A549 (cell line): ENCODE results near the gene NCKIPSD.

Source experiments
- EP300 ChIP-seq, 2 experiments: fragments of >200 bp; sonication (Bioruptor Twin); formaldehyde crosslinking; IDR thresholded peaks; 2 replicates in 1 of 2; 3 replicates in 1 of 2; pipeline ENCODE4 v1.6.1; 2016 to 2017
- TF ChIP-seq, protein P1 (sequence below): fragments of >200 bp; sonication (Bioruptor Twin); formaldehyde crosslinking; IDR thresholded peaks from 3 replicates; pipeline ENCODE4 v1.5.1; 2016
- TF ChIP-seq, protein P2 (sequence below): IDR thresholded peaks from 2 replicates; pipeline ENCODE4 v1.6.1; 2012

DNA sequence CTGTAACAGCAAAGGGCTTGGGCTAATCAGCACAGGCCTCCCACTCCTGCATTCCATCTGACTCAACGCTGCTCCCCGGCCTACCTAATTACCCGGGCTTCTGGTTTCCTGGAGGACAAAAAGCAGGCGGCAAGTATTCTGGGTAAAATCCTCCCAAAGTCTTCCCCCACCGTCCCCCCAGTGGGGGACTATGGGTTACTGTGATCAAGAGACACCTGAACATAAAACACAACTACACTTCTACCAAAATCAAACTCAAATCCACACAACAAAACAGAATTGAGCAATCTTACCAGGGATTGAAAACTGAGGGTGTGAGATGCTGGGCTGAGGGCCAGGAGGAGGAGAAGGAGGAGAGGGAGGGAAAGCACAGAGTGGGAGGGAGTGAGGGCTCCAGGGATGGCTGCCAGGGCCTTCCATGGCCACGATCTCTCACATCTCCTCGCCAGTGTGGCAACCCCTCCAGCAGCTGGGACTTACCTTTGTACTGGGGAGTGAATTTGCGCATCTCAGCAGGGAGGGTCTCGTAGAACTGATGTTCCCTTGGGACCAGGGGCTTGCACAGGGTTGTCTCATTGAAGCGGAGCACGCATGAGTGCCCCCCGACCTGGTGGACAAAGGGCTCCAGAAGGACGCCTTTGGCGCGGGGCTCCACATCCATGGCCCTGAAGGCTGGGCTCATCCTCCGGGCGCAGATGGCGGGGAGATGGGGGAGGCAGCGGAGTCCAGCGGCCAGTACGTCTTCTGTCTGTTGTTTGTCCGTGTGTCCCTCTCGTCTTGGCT lies 9.1 kb upstream of the NCKIPSD start:
- TF ChIP-seq, protein P1, sequence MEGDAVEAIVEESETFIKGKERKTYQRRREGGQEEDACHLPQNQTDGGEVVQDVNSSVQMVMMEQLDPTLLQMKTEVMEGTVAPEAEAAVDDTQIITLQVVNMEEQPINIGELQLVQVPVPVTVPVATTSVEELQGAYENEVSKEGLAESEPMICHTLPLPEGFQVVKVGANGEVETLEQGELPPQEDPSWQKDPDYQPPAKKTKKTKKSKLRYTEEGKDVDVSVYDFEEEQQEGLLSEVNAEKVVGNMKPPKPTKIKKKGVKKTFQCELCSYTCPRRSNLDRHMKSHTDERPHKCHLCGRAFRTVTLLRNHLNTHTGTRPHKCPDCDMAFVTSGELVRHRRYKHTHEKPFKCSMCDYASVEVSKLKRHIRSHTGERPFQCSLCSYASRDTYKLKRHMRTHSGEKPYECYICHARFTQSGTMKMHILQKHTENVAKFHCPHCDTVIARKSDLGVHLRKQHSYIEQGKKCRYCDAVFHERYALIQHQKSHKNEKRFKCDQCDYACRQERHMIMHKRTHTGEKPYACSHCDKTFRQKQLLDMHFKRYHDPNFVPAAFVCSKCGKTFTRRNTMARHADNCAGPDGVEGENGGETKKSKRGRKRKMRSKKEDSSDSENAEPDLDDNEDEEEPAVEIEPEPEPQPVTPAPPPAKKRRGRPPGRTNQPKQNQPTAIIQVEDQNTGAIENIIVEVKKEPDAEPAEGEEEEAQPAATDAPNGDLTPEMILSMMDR = no peak
- TF ChIP-seq, protein P2, sequence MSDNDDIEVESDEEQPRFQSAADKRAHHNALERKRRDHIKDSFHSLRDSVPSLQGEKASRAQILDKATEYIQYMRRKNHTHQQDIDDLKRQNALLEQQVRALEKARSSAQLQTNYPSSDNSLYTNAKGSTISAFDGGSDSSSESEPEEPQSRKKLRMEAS = no peak
- TF ChIP-seq EP300 (IDR thresholded peaks at IDR 0.05) = no peak
